Fibroblast of the aortic adventitia (primary cell): ENCODE measurements around the gene GAL. TPM values are rescaled to one million over a fixed set of nuclear protein-coding genes. Genes with fewer than 3 reads are reported as not detected.

Source experiments
- DNase-seq: peaks from one replicate; pipeline ENCODE4 v3.0.0-alpha.2; 2010; ENCODE audit warnings: low read depth
- H3K4me3 ChIP-seq: 2 replicates; pipeline ENCODE4 v1.5.1; 2011; ENCODE audit warnings: low read depth, mild to moderate bottlenecking, control low read depth, low read length, moderate library complexity
- CTCF ChIP-seq: IDR thresholded peaks from 2 replicates; pipeline ENCODE4 v1.5.1; 2011; ENCODE audit warnings: mild to moderate bottlenecking, low read length, control low read depth, inconsistent platforms; ENCODE audit not compliant: insufficient read depth
- total RNA-seq: library from RNA; depleted of rRNA; stranded (reverse); fragments of >200 nt; gene quantifications from 2 replicates; pipeline ENCODE4 v1.2.3, GENCODE V29; 2012; ENCODE audit warnings: low replicate concordance

GAL gene
- total RNA-seq, 1 donor = not detected

- TF ChIP-seq CTCF = no peak
- no peak overlapping the region for H3K4me3 ChIP-seq
- no peak for DNase-seq
Observed at GRCh38 chr11:68722143-68722542, 37.8 kb downstream of the GAL start.

GRCh38 chr11:68724293-68724692, 39.9 kb downstream of the GAL start:
- DNase-seq = no peak
- H3K4me3 ChIP-seq = no peak overlapping the region
- TF ChIP-seq CTCF = no peak

- H3K4me3 ChIP-seq = no peak overlapping the region
- no peak for TF ChIP-seq CTCF
- DNase-seq = no peak
Observed at GRCh38 chr11:68727783-68728182, 43.4 kb downstream of the GAL start.

GRCh38 chr11:68734111-68734510, 49.8 kb downstream of the GAL start:
- TF ChIP-seq CTCF = no peak
- no peak for DNase-seq
- H3K4me3 ChIP-seq = no peak overlapping the region

GRCh38 chr11:68735125-68735524, 50.8 kb downstream of the GAL start:
- H3K4me3 ChIP-seq = no peak overlapping the region
- TF ChIP-seq CTCF = no peak
- DNase-seq = no peak

- DNase-seq = no peak
- H3K4me3 ChIP-seq = no peak overlapping the region
- TF ChIP-seq CTCF = no peak
Observed at GRCh38 chr11:68735646-68736045, 51.3 kb downstream of the GAL start.

Other genes starting within 250 kb of the GAL start
- gene PPP6R3, start 223.8 kb upstream of the GAL start, total RNA-seq = 98.2 and 119 TPM in 2 replicates
- 1.2 TPM in 1 of 2 replicates, not detected in the other for gene TESMIN, start 67.0 kb downstream of the GAL start, total RNA-seq
- 16.6 and 45.6 TPM in 2 replicates for gene CPT1A, start 157.4 kb downstream of the GAL start, total RNA-seq
- gene MRPL21, start 219.3 kb downstream of the GAL start, total RNA-seq = 57.8 and 62.9 TPM in 2 replicates
- 10.8 and 11.0 TPM in 2 replicates for gene IGHMBP2, start 219.3 kb downstream of the GAL start, total RNA-seq